ENCODE measurements around the gene NOTCH2.

NOTCH2 gene

GRCh38 chr1:119971710-119972570, 97.5 kb downstream of the NOTCH2 start:
- DNase-seq, result no peak

GRCh38 chr1:119968601-119969000, 100.9 kb downstream of the NOTCH2 start:
- DNase-seq, result no peak

- peak; percentile 14 for DNase-seq
These were observed 101.4 kb downstream of the NOTCH2 start for GRCh38 chr1:119968068-119968492.

GRCh38 chr1:119966681-119967080, 102.8 kb downstream of the NOTCH2 start:
- no peak for DNase-seq

- no peak for DNase-seq
These were observed 103.4 kb downstream of the NOTCH2 start for GRCh38 chr1:119966020-119966419.

GRCh38 chr1:119964673-119965363, 104.6 kb downstream of the NOTCH2 start:
- peak; percentile 68 for DNase-seq

DNA sequence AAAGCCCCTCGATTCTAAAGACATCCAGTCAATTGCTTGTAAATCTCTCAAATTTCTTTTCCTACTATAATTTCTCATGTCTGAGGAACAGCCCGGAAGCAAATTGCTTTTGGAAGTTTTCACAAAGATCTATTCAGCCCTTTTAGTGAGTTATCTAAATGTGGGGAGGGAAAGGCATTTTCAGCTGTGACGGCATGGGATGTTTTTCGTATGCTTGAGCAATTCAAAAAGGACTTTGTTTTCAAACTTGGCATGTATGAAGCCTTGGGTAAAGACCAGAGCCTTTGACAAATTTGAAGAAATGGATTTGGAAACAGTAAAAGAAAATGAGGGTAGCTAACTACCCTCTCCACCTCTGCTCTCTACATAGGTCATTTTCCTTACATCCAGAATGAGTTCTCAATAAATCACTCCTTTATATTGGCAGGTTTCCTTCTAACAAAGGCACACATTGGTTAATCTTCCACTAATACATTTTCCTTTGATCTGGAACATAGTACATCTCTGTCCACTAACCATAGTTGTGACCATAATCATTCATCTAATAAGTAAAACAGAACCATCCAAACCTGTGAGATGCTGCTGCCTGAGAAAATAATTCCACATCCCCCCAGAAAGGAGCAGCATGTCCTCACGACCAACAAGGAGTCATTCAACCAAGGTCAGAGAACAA, 107.0 kb downstream of the NOTCH2 start:
- DNase-seq, result peak; percentile 25

DNA sequence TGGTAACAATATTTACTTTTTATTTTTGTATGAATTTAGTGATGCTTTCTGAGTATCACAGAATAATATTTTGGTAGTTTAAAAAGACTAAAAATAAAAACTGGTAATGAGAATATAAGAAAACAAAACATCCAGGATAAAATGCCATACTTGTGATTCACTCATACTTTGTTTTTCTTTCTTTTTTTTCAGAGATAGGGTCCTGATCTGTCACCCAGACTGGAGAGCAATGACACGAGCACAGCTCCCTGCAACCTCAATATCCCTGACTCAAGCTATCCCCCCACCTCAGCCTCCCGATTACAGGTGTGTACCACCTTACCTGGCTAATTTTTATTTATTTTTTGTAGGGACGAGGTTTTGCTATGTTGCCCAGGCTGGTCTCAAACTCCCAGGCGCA, 109.0 kb downstream of the NOTCH2 start:
- no peak for DNase-seq

GRCh38 chr1:119959268-119960220, 109.9 kb downstream of the NOTCH2 start:
- no peak for DNase-seq

- DNase-seq, result no peak
These were observed 111.2 kb downstream of the NOTCH2 start for GRCh38 chr1:119958223-119958622.

GRCh38 chr1:119956306-119956705, 113.2 kb downstream of the NOTCH2 start:
- DNase-seq, result no peak

DNA sequence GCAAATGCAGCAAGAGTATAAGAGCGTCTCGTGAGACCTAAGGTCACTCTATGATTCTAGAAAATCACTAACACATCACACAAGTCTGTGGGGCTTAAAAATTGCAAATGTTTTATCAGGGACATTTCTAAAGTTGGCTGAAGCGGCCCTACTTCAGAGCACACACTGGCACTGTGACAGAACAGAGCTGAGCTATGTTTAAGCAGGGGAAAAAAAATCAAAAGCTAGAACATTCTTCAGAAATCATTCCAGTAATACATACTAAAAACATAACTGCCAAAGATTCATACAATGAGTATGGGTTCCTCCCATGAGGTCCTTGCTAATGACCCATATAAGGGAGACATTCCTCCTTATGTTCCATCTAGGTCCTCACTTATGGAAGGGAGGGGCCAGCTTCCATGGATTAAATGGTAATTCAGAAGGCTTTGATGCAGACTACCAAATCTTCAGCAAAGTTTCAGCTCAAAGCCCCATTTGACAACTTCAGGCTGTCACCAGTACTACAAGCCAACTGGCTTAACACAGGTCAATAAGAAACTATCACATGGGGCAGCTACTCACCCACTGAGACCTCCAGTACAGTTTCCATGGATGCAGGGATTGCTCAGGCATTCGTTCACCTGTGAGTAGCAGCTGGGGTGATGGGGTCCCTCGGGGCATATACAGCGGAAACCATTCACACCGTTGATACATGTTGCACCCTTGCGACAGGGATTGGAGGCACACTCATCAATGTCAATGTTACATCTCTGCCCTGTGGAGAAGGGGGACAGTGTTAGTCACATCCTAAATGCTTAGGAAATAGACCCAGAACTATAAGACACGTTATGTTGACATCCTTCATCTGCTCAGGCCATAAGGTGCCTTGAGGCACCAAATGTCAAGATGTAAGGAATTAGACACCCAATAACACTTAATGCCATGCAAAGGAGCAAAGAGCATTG, 114.7 kb downstream of the NOTCH2 start:
- no peak for DNase-seq

GRCh38 chr1:119953266-119953998, 116.0 kb downstream of the NOTCH2 start:
- DNase-seq, result no peak

GRCh38 chr1:119952496-119952895, 117.0 kb downstream of the NOTCH2 start:
- DNase-seq, result no peak

DNA sequence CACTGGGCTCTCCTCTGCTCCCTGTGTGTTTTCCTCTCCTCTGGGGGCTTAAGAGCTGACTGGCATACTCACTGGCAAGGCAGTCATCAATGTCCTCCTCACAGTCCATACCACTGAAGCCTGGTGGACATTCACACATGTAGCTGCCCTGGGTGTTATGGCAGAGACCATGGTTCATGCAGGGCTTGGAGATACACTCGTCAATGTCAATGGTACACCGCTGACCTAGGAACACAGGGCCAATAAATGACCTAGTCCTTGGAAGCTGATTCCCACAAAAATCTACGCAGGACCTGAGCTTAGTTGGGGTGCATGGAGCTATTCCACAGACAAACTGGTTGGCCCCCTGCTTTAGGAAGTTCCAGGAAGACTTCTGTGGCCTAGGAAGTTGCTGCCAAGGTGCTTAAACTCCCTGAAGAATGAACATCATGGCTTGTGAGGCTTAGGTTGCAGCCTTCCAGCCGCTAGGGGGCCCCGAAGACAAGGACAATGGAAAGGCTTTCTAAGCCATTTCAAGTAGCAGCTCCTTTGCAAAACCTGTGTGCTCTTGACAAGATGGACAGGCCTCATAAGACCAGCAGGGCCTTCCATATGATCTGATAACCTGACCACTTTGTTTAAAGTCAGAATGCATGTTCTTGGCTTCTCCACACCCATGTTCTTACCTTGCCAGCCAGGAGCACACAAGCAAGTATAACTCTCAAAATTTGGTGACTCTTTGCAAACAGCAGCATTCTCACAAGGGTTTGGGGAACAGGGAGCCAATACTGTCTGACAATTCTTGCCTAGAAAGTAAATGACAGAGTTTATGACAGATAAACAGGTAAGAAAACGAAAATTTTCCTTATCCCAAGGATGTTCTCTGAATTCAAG, 120.9 kb downstream of the NOTCH2 start:
- peak; percentile 79 for DNase-seq

GRCh38 chr1:119947468-119947867, 122.0 kb downstream of the NOTCH2 start:
- DNase-seq, result no peak

DNA sequence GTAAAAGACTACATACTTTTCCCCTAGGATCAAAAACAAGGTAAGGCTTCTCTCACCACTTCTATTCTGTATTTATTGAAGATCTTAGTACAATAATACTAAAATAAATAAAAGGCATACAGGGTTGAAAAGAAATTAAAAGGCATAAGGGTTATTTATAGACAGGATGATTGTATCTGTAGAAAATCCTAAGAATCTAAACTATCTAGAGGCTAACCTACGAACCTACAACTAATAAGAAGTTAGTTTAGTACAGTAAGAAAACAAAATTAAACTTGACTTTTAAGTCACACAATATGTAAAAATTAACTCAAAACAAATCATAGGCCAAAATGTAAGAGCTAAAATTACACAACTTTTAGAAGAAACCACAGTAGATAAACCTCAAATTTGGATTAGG, 122.7 kb downstream of the NOTCH2 start:
- DNase-seq, result no peak

- no peak for DNase-seq
These were observed 126.2 kb downstream of the NOTCH2 start for GRCh38 chr1:119943216-119943615.

GRCh38 chr1:119941392-119941791, 128.1 kb downstream of the NOTCH2 start:
- no peak for DNase-seq
